ENCODE measurements around the gene ZFHX2.

DNA sequence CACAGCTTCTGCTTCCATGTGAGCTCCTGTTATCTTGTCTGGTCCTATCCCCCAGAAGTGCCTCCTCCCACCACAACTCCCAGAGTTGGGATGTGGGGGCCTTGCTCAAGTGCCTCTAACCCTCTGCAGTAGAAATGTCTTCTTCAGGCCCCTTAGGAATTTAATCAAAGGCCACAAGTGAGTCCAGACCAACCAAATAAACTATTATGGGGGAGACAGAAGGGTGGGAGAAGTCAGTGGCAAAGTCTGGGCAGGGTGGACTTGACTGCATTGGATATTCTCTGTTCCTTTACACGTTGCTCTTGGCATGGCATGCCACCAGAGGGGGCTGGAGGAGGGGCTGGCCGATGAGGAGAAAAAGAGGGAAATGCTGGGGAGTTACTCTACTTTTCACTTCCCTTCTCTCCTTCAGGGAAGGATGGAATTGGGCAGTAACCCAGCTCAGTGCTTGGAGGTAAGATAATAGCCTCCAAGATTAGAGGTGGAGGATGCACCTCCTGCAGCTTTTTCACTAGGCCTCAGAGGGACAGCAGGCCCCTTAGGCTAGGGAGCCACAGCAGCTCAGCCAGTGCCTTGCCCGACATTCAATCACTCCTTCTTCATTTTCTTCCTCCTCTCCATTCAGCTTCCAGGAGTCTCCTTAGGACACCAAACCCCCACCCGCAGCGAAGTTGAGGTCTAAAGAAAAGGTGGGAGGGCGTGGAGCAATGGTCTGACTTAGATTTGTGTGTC is 17.2 kb upstream of the ZFHX2 start:
- TF ChIP-seq, protein P1, sequence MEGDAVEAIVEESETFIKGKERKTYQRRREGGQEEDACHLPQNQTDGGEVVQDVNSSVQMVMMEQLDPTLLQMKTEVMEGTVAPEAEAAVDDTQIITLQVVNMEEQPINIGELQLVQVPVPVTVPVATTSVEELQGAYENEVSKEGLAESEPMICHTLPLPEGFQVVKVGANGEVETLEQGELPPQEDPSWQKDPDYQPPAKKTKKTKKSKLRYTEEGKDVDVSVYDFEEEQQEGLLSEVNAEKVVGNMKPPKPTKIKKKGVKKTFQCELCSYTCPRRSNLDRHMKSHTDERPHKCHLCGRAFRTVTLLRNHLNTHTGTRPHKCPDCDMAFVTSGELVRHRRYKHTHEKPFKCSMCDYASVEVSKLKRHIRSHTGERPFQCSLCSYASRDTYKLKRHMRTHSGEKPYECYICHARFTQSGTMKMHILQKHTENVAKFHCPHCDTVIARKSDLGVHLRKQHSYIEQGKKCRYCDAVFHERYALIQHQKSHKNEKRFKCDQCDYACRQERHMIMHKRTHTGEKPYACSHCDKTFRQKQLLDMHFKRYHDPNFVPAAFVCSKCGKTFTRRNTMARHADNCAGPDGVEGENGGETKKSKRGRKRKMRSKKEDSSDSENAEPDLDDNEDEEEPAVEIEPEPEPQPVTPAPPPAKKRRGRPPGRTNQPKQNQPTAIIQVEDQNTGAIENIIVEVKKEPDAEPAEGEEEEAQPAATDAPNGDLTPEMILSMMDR (IDR thresholded peaks at IDR 0.05), result no peak
- no peak for TF ChIP-seq POLR2A (IDR thresholded peaks at IDR 0.05)
